Inferior parietal cortex (tissue), 1 donor: ENCODE measurements around the gene CKMT1B.
"Not testable (repeated sequence)": the region's sequence is repeated elsewhere in the genome, so short reads cannot be mapped to it uniquely, and the experiment has no call there.

Source experiments
- DNase-seq: peaks from one replicate; pipeline ENCODE4 v3.0.0-alpha.2; 2016; ENCODE audit errors: extremely low spot score

Gene CKMT1B

DNA sequence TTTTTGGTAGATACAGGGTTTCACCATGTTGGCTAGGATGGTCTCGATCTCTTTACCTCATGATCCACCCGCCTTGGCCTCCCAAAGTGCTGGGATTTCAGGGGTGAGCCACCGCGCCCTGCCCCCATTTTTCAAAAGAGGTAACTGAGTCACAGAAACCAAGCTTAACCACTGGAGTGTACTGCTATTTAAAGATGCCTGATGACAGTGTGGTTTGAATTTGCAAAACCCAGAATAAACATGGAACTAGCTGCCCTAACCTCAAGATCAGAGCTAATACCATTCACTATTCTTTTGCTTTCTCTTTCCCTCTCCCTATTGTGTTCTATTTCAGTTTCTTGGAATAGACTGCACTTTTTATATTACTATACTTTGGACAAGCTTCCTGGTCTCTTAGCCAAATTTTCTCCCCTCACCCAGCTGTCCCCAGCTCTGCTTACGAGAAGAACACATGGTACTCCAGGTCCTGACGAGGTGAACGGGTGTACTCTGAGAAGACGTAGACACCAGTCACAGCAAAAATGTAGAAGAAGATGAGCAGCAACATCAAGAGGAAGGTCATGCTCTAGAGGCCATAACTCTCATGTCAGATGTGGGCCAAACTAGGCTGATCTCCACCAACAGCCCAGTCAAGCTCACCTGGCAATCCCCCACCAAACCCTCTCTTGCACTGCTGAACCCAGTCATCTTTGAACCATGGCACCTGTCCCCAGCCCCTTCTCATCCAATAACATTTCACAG lies 44.8 kb downstream of the CKMT1B start:
- not testable (repeated sequence) for DNase-seq
